Transverse colon (tissue), 4 donors: ENCODE measurements around the gene SENP2.

Experiments
- CTCF ChIP-seq, 5 experiments: fragments of 200-600 bp in 3 of 5; fragments of 450-650 bp in 2 of 5; sonication (generic) in 3 of 5; IDR thresholded peaks; 1 replicate in 2 of 5; 2 replicates in 3 of 5; pipeline ENCODE4 v1.5.1; 2016 to 2017; ENCODE audit warnings: antibody characterized with exemption in 5 of 5, inconsistent platforms in 3 of 5, mild to moderate bottlenecking in 2 of 5, moderate library complexity in 1 of 5
- POLR2A ChIP-seq: fragments of 450-650 bp; IDR thresholded peaks from one replicate; pipeline ENCODE4 v1.6.1; 2016; ENCODE audit warnings: antibody characterized with exemption, mild to moderate bottlenecking, moderate library complexity
- POLR2AphosphoS5 ChIP-seq, 3 donors: sonication (generic); formaldehyde crosslinking; IDR thresholded peaks; one replicate each; pipeline ENCODE4 v1.6.1; 2016; ENCODE audit warnings: antibody characterized with exemption in 3 of 3

GRCh38 chr3:185583925-185584324 is 2.2 kb upstream of the SENP2 start:
- TF ChIP-seq CTCF (IDR thresholded peaks at IDR 0.05) (no peak), POLR2AphosphoS5 (IDR thresholded peaks at IDR 0.05) (no peak), POLR2A (no peak)
